ENCODE results near the gene LINC00237. TPM values are rescaled to one million over a fixed set of nuclear protein-coding genes. Genes with fewer than 3 reads are reported as not detected.
A peak's percentile ranks its signal among the peaks of the same experiment; 100 is the strongest.

The LINC00237 gene
- total and polyA plus RNA-seq, 2 experiments from 2014 or later: 0.31 to 2.0 TPM

DNA sequence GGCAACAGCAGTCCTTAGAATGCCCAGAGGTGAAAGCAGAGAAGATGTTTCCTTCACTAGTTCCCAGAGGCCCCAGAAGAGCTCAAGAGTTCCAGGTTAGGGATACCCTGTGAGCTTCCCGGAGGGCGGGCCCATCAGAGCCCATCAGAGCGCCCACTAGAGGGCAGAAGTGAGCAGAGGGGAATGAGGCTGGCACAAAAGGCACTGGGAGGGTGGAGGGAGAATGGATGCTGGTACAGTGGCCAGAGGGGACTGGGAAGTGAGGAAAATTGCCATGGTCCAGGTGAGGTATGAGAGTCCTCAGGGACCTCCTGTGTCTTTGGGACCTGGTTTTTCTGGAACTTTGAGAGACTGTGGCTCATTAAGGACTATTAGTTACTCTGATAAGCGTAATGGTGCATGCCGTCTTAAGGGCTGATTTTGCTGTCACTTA, 57.3 kb downstream of the LINC00237 start:
- ATAC-seq: peak; percentile 90

More for the DNA sequence above, 57.3 kb downstream of the LINC00237 start:
- H3K27me3 Mint-ChIP-seq (ENCODE audit: insufficient read depth, low read depth, poor library complexity): peaks cover 15% of the 10 kb centered on the region
- Histone ChIP-seq H3K4me2 (no peak overlapping the region), H3K79me2 (replicated peaks; ENCODE audit: insufficient read depth) (no peaks in the 10 kb centered on the region), H4K20me1 (replicated peaks; ENCODE audit: insufficient read depth) (no peaks in the 10 kb centered on the region), H3F3A (replicated peaks; ENCODE audit: low read depth) (0 out of 2 replicates have a peak, but pooled peaks cover 4% of the 10 kb centered on the region), H3K36me3 (ENCODE audit: insufficient read depth) (no peaks in the 10 kb centered on the region), H3K9me2 (ENCODE audit: insufficient read depth) (no peaks in the 10 kb centered on the region), H3K4me1 (ENCODE audit: insufficient read depth) (peaks cover 13% of the 10 kb centered on the region), H3K27ac (ENCODE audit: low read depth) (no peak overlapping the region), H3K4me3 (no peak overlapping the region), H2AFZ (peak overlapping the region; percentile 32; the same call in 1 of the 2 replicates), H3K27me3 (ENCODE audit: insufficient read depth) (no peaks in the 10 kb centered on the region)
- DNase-seq (ENCODE audit: low spot score): peak; percentile 88
- TF ChIP-seq, protein P1, sequence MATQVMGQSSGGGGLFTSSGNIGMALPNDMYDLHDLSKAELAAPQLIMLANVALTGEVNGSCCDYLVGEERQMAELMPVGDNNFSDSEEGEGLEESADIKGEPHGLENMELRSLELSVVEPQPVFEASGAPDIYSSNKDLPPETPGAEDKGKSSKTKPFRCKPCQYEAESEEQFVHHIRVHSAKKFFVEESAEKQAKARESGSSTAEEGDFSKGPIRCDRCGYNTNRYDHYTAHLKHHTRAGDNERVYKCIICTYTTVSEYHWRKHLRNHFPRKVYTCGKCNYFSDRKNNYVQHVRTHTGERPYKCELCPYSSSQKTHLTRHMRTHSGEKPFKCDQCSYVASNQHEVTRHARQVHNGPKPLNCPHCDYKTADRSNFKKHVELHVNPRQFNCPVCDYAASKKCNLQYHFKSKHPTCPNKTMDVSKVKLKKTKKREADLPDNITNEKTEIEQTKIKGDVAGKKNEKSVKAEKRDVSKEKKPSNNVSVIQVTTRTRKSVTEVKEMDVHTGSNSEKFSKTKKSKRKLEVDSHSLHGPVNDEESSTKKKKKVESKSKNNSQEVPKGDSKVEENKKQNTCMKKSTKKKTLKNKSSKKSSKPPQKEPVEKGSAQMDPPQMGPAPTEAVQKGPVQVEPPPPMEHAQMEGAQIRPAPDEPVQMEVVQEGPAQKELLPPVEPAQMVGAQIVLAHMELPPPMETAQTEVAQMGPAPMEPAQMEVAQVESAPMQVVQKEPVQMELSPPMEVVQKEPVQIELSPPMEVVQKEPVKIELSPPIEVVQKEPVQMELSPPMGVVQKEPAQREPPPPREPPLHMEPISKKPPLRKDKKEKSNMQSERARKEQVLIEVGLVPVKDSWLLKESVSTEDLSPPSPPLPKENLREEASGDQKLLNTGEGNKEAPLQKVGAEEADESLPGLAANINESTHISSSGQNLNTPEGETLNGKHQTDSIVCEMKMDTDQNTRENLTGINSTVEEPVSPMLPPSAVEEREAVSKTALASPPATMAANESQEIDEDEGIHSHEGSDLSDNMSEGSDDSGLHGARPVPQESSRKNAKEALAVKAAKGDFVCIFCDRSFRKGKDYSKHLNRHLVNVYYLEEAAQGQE (IDR thresholded peaks at IDR 0.05; ENCODE audit: unreplicated experiment): no peak
- TF ChIP-seq, protein P2, sequence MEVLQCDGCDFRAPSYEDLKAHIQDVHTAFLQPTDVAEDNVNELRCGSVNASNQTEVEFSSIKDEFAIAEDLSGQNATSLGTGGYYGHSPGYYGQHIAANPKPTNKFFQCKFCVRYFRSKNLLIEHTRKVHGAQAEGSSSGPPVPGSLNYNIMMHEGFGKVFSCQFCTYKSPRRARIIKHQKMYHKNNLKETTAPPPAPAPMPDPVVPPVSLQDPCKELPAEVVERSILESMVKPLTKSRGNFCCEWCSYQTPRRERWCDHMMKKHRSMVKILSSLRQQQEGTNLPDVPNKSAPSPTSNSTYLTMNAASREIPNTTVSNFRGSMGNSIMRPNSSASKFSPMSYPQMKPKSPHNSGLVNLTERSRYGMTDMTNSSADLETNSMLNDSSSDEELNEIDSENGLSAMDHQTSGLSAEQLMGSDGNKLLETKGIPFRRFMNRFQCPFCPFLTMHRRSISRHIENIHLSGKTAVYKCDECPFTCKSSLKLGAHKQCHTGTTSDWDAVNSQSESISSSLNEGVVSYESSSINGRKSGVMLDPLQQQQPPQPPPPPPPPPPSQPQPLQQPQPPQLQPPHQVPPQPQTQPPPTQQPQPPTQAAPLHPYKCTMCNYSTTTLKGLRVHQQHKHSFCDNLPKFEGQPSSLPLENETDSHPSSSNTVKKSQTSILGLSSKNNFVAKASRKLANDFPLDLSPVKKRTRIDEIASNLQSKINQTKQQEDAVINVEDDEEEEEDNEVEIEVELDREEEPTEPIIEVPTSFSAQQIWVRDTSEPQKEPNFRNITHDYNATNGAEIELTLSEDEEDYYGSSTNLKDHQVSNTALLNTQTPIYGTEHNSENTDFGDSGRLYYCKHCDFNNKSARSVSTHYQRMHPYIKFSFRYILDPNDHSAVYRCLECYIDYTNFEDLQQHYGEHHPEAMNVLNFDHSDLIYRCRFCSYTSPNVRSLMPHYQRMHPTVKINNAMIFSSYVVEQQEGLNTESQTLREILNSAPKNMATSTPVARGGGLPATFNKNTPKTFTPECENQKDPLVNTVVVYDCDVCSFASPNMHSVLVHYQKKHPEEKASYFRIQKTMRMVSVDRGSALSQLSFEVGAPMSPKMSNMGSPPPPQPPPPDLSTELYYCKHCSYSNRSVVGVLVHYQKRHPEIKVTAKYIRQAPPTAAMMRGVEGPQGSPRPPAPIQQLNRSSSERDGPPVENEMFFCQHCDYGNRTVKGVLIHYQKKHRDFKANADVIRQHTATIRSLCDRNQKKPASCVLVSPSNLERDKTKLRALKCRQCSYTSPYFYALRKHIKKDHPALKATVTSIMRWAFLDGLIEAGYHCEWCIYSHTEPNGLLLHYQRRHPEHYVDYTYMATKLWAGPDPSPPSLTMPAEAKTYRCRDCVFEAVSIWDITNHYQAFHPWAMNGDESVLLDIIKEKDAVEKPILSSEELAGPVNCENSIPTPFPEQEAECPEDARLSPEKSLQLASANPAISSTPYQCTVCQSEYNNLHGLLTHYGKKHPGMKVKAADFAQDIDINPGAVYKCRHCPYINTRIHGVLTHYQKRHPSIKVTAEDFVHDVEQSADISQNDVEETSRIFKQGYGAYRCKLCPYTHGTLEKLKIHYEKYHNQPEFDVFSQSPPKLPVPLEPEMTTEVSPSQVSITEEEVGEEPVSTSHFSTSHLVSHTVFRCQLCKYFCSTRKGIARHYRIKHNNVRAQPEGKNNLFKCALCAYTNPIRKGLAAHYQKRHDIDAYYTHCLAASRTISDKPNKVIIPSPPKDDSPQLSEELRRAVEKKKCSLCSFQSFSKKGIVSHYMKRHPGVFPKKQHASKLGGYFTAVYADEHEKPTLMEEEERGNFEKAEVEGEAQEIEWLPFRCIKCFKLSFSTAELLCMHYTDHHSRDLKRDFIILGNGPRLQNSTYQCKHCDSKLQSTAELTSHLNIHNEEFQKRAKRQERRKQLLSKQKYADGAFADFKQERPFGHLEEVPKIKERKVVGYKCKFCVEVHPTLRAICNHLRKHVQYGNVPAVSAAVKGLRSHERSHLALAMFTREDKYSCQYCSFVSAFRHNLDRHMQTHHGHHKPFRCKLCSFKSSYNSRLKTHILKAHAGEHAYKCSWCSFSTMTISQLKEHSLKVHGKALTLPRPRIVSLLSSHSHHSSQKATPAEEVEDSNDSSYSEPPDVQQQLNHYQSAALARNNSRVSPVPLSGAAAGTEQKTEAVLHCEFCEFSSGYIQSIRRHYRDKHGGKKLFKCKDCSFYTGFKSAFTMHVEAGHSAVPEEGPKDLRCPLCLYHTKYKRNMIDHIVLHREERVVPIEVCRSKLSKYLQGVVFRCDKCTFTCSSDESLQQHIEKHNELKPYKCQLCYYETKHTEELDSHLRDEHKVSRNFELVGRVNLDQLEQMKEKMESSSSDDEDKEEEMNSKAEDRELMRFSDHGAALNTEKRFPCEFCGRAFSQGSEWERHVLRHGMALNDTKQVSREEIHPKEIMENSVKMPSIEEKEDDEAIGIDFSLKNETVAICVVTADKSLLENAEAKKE (CRISPR knock-in tag; IDR thresholded peaks at IDR 0.05): no peak
- no peak for TF ChIP-seq CREB1 (CRISPR knock-in tag; IDR thresholded peaks at IDR 0.05; ENCODE audit: low read depth)
- TF ChIP-seq NANOG (IDR thresholded peaks at IDR 0.05; ENCODE audit: borderline replicate concordance): no peak
- TF ChIP-seq, protein P3, sequence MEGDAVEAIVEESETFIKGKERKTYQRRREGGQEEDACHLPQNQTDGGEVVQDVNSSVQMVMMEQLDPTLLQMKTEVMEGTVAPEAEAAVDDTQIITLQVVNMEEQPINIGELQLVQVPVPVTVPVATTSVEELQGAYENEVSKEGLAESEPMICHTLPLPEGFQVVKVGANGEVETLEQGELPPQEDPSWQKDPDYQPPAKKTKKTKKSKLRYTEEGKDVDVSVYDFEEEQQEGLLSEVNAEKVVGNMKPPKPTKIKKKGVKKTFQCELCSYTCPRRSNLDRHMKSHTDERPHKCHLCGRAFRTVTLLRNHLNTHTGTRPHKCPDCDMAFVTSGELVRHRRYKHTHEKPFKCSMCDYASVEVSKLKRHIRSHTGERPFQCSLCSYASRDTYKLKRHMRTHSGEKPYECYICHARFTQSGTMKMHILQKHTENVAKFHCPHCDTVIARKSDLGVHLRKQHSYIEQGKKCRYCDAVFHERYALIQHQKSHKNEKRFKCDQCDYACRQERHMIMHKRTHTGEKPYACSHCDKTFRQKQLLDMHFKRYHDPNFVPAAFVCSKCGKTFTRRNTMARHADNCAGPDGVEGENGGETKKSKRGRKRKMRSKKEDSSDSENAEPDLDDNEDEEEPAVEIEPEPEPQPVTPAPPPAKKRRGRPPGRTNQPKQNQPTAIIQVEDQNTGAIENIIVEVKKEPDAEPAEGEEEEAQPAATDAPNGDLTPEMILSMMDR (conservative IDR thresholded peaks at IDR 0.05; ENCODE audit: low read depth in 2 of 2): peak; percentile 95 to 96
- TF ChIP-seq EZH2 (IDR thresholded peaks at IDR 0.05; ENCODE audit: low read depth, unreplicated experiment): no peak
- TF ChIP-seq STAT1 (IDR thresholded peaks at IDR 0.05; ENCODE audit: unreplicated experiment): no peak
- no peaks in the 10 kb centered on the region for H3K9me3 Mint-ChIP-seq
- peaks cover 30% of the 10 kb centered on the region for H3K4me1 Mint-ChIP-seq
- H3K4me3 Mint-ChIP-seq: no peak overlapping the region
- no peak overlapping the region for H3K27ac Mint-ChIP-seq
- H3K36me3 Mint-ChIP-seq (ENCODE audit: low read depth): no peaks in the 10 kb centered on the region

Measured in GM23338 (cell line).